H1 (cell line): Measurements from ENCODE around the gene EME2. TPM values are rescaled to one million over a fixed set of nuclear protein-coding genes. Genes with fewer than 3 reads are reported as not detected.

ENCODE experiments used
- CTCF ChIA-PET: fragments of 300-600 bp; sonication (Branson Sonifier 250); formaldehyde crosslinking; loops from one replicate; lab custom pipeline; 2021; ENCODE audit not compliant: partially characterized antibody; lab: Charles Lee
- POLR2A ChIA-PET: fragments of 300-600 bp; sonication (Branson Sonifier 250); formaldehyde crosslinking; loops from one replicate; lab custom pipeline; 2021; ENCODE audit warnings: inconsistent platforms; ENCODE audit not compliant: partially characterized antibody; lab: Charles Lee
- DNase-seq, 2 experiments: peaks; one replicate each; pipeline versions ENCODE4 v3.0.0 to v3.0.0-alpha.2; 2010 to 2022; ENCODE audit warnings: low spot score in 2 of 2, low read depth in 1 of 2, mixed read lengths in 1 of 2
- FAIRE-seq: peaks from 2 replicates; lab custom pipeline; 2011; peaks lifted over from hg19 to GRCh38; lab: Jason Lieb, UNC
- H2AFZ ChIP-seq: 2 replicates; pipeline ENCODE4 v1.8.1; 2012; ENCODE audit warnings: low read length, inconsistent platforms
- H2AK5ac ChIP-seq: 2 replicates; pipeline ENCODE4 v1.6.1; 2013; ENCODE audit warnings: low read depth, low read length
- H2BK120ac ChIP-seq: replicated peaks from 2 replicates; pipeline ENCODE3; 2013; ENCODE audit warnings: low read depth, low read length, inconsistent platforms
- H2BK12ac ChIP-seq: 2 replicates; pipeline ENCODE4 v1.6.1; 2013; ENCODE audit warnings: low read depth, low read length
- H2BK15ac ChIP-seq: 2 replicates; pipeline ENCODE4 v1.6.1; 2013; ENCODE audit warnings: low read length
- H2BK20ac ChIP-seq: 2 replicates; pipeline ENCODE4 v1.6.1; 2013; ENCODE audit warnings: low read length
- H2BK5ac ChIP-seq: 2 replicates; pipeline ENCODE4 v1.6.1; 2013; ENCODE audit warnings: low read depth, low read length
- H3K14ac ChIP-seq: 2 replicates; pipeline ENCODE4 v1.6.1; 2013; ENCODE audit warnings: inconsistent platforms; ENCODE audit not compliant: insufficient read length
- H3K18ac ChIP-seq: 2 replicates; pipeline ENCODE4 v1.6.1; 2013; ENCODE audit warnings: low read length; ENCODE audit errors: extremely low read depth
- H3K23ac ChIP-seq: 2 replicates; pipeline ENCODE4 v1.6.1; 2013; ENCODE audit warnings: inconsistent platforms; ENCODE audit not compliant: insufficient read length
- H3K23me2 ChIP-seq: 2 replicates; pipeline ENCODE4 v1.6.1; 2013; ENCODE audit warnings: low read depth, low read length
- H3K27ac ChIP-seq: 2 replicates; pipeline ENCODE4 v1.6.1; 2011; ENCODE audit warnings: low read depth, low read length, inconsistent platforms
- H3K27me3 ChIP-seq, 4 experiments: replicated peaks in 1 of 4; 1 replicate in 1 of 4; 2 replicates in 3 of 4; pipeline versions ENCODE4 v1.6.1 to v1.8.1; 2011 to 2013; ENCODE audit warnings: low read length in 3 of 4, mild to moderate bottlenecking in 3 of 4, inconsistent platforms in 2 of 4, mixed read lengths in 2 of 4, moderate library complexity in 1 of 4; ENCODE audit not compliant: control insufficient read depth in 3 of 4, insufficient read depth in 3 of 4; ENCODE audit errors: extremely low read depth in 1 of 4
- H3K36me3 ChIP-seq, 4 experiments: 2 replicates each; pipeline versions ENCODE4 v1.6.1 to v1.8.1; 2011 to 2013; ENCODE audit warnings: mild to moderate bottlenecking in 4 of 4, low read length in 3 of 4, moderate library complexity in 2 of 4, control low read depth in 1 of 4, inconsistent platforms in 1 of 4; ENCODE audit not compliant: insufficient read depth in 4 of 4, control insufficient read depth in 2 of 4
- H3K4ac ChIP-seq: replicated peaks from 2 replicates; pipeline ENCODE3; 2013; ENCODE audit warnings: low read length, low read depth, mixed read lengths, inconsistent platforms; ENCODE audit not compliant: insufficient read length
- H3K4me1 ChIP-seq, 4 experiments: replicated peaks in 1 of 4; 1 replicate in 1 of 4; 2 replicates in 3 of 4; pipeline versions ENCODE4 v1.6.1 to v1.8.1; 2011 to 2013; ENCODE audit warnings: low read length in 3 of 4, inconsistent platforms in 2 of 4, mixed read lengths in 1 of 4; ENCODE audit not compliant: insufficient read depth in 4 of 4, control insufficient read depth in 3 of 4
- H3K4me2 ChIP-seq, 2 experiments: 2 replicates each; pipeline versions ENCODE4 v1.6.1 to v1.8.1; 2011 to 2013; ENCODE audit warnings: low read depth in 2 of 2, low read length in 2 of 2, control low read depth in 1 of 2, inconsistent platforms in 1 of 2, mild to moderate bottlenecking in 1 of 2; ENCODE audit not compliant: insufficient read depth in 1 of 2
- H3K4me3 ChIP-seq, 4 experiments: fragments of 200-600, 300-600 bp in 1 of 4; sonication (generic), shearing (Covaris generic), sonication (Bioruptor Twin) in 1 of 4; 2 replicates each; pipeline versions ENCODE4 v1.5.1 to v1.8.1; 2011 to 2016; ENCODE audit warnings: low read length in 4 of 4, low read depth in 3 of 4, control low read depth in 2 of 4, inconsistent platforms in 2 of 4, mild to moderate bottlenecking in 2 of 4, mixed read lengths in 1 of 4, moderate library complexity in 1 of 4; ENCODE audit not compliant: insufficient read depth in 2 of 4; ENCODE audit errors: extremely low read depth in 1 of 4
- H3K56ac ChIP-seq: replicated peaks from 2 replicates; pipeline ENCODE3; 2013; ENCODE audit warnings: low read depth, mild to moderate bottlenecking, mixed read lengths, low read length, inconsistent platforms; ENCODE audit not compliant: insufficient read length
- H3K79me1 ChIP-seq: 2 replicates; pipeline ENCODE4 v1.6.1; 2013; ENCODE audit warnings: low read depth, low read length, control low read depth
- H3K79me2 ChIP-seq, 2 experiments: 2 replicates each; pipeline versions ENCODE4 v1.6.1 to v1.8.1; 2012 to 2013; ENCODE audit warnings: low read length in 2 of 2, mild to moderate bottlenecking in 2 of 2, inconsistent platforms in 1 of 2; ENCODE audit not compliant: insufficient read depth in 2 of 2, control insufficient read depth in 1 of 2
- H3K9ac ChIP-seq, 4 experiments: replicated peaks in 1 of 4; 1 replicate in 1 of 4; 2 replicates in 3 of 4; pipeline versions ENCODE4 v1.6.1 to v1.8.1; 2011 to 2013; ENCODE audit warnings: low read depth in 3 of 4, low read length in 3 of 4, control low read depth in 2 of 4, mild to moderate bottlenecking in 2 of 4, moderate library complexity in 2 of 4, inconsistent platforms in 1 of 4; ENCODE audit errors: extremely low read depth in 1 of 4
- H3K9me3 ChIP-seq, 2 experiments: 2 replicates each; pipeline versions ENCODE4 v1.6.1 to v1.8.1; 2012 to 2013; ENCODE audit warnings: mild to moderate bottlenecking in 2 of 2, moderate library complexity in 2 of 2, control low read depth in 1 of 2, inconsistent platforms in 1 of 2, low read depth in 1 of 2, low read length in 1 of 2, mixed read lengths in 1 of 2; ENCODE audit not compliant: insufficient read depth in 2 of 2
- H4K20me1 ChIP-seq, 2 experiments: replicated peaks in 1 of 2; 2 replicates each; pipeline versions ENCODE3 to v1.8.1; 2011 to 2013; ENCODE audit warnings: inconsistent platforms in 2 of 2, low read length in 2 of 2, mild to moderate bottlenecking in 1 of 2; ENCODE audit not compliant: insufficient read depth in 2 of 2, control insufficient read depth in 1 of 2
- H4K5ac ChIP-seq: 2 replicates; pipeline ENCODE4 v1.6.1; 2013; ENCODE audit warnings: low read length, low read depth, mixed read lengths, inconsistent platforms; ENCODE audit not compliant: insufficient read length
- H4K8ac ChIP-seq: 2 replicates; pipeline ENCODE4 v1.8.0; 2013; ENCODE audit warnings: mild to moderate bottlenecking, moderate library complexity, low read length, inconsistent platforms; ENCODE audit not compliant: insufficient read depth; ENCODE audit errors: extremely low read depth
- H4K91ac ChIP-seq: replicated peaks from 2 replicates; pipeline ENCODE3; 2013; ENCODE audit warnings: low read length, mixed read lengths, inconsistent platforms; ENCODE audit not compliant: insufficient read length
- EP300 ChIP-seq, 2 experiments: IDR thresholded peaks; 1 replicate in 1 of 2; 2 replicates in 1 of 2; pipeline ENCODE4 v1.6.1; 2011 to 2012; ENCODE audit warnings: low read depth in 2 of 2, low read length in 2 of 2, mild to moderate bottlenecking in 2 of 2, borderline replicate concordance in 1 of 2, inconsistent platforms in 1 of 2, moderate library complexity in 1 of 2
- POLR2A ChIP-seq, 2 experiments: IDR thresholded peaks; 1 replicate in 1 of 2; 2 replicates in 1 of 2; pipeline ENCODE4 v1.6.1; 2011; ENCODE audit warnings: low read depth in 2 of 2, low read length in 2 of 2, mild to moderate bottlenecking in 2 of 2; ENCODE audit errors: control extremely low read depth in 1 of 2
- WGBS, 2 experiments: shearing (Covaris generic) in 1 of 2; methylation state at CpG; one replicate each; pipeline versions ENCODE4 v1.1.6 to v1.1.7; 2013 to 2015; ENCODE audit warnings: low lambda C conversion rate in 2 of 2, mixed read lengths in 2 of 2, inconsistent platforms in 1 of 2, low coverage in 1 of 2, missing lambda C conversion rate in 1 of 2; ENCODE audit not compliant: insufficient replicate concordance in 2 of 2, insufficient coverage in 1 of 2, insufficient read length in 1 of 2; ENCODE audit errors: extremely low coverage in 1 of 2, missing lambda C conversion rate in 1 of 2; 5-methylcytosine and 5-hydroxymethylcytosine counted together
- polyA plus RNA-seq, 7 experiments: library from polyadenylated mRNA; depleted of rRNA in 3 of 7; stranded (reverse) in 5 of 7; unstranded in 2 of 7; fragments of >200 nt in 5 of 7; fragments of 200-250 nt in 2 of 7; gene quantifications; 1 replicate in 5 of 7; 2 replicates in 1 of 7; 4 replicates in 1 of 7; pipeline versions ENCODE4 v1.2.1 to v1.2.3, GENCODE V29; 2011 to 2013; ENCODE audit warnings: missing spikeins in 2 of 7, mixed read lengths in 2 of 7
- total RNA-seq: library from RNA; stranded (reverse); fragmentation: NEBNext Ultra II Directional; extraction: Animal tissue kit (Norgen Biotek cat#: 25700); gene quantifications from 2 replicates; pipeline ENCODE4 v1.2.1, GENCODE V29; 2021

Gene EME2
- total and polyA plus RNA-seq, 2 of the 8 experiments (the other 6 are each of a cell fraction or from before 2014, with no cell fraction given), result 13.1 to 19.7 TPM

GRCh38 chr16:1775006-1775845 is 2.6 kb downstream of the EME2 start:
- Histone ChIP-seq H3K23ac (no peak overlapping the region), H2BK20ac (no peak overlapping the region), H2BK120ac (no peak overlapping the region), H2BK12ac (no peak overlapping the region), H3K4ac (no peak overlapping the region), H3K23me2 (peaks cover 17% of the 10 kb centered on the region), H2AK5ac (no peak overlapping the region), H3K4me3 (no peak overlapping the region), H3K4me2 (no peak overlapping the region; a peak in 1 of 4 replicates), H2BK5ac (no peak overlapping the region), H3K79me2 (peaks cover 0 to 15% of the 10 kb centered on the region in 2 experiments; a peak in 1 of 4 replicates), H4K91ac (no peak overlapping the region), H3K9ac (no peak overlapping the region), H3K36me3 (peaks cover 0 to 23% (median 8%) of the 10 kb centered on the region in 4 experiments; a peak in 5 of 8 replicates), H4K20me1 (peaks cover 0 to 30% of the 10 kb centered on the region in 2 experiments), H3K18ac (no peak overlapping the region), H2BK15ac (no peak overlapping the region), H3K4me1 (peaks cover 0 to 8% (median 5%) of the 10 kb centered on the region in 4 experiments; a peak in 5 of 7 replicates), H3K79me1 (peaks cover 6% of the 10 kb centered on the region), H4K8ac (peak overlapping the region; percentile 46; the same call in 1 of the 2 replicates), H2AFZ (no peak overlapping the region), H3K56ac (no peak overlapping the region), H3K14ac (no peak overlapping the region), H3K27ac (no peak overlapping the region), H4K5ac (no peak overlapping the region), H3K9me3 (no peaks in the 10 kb centered on the region), H3K27me3 (no peaks in the 10 kb centered on the region)
- WGBS, 2 experiments, result 94% methylated on average over 20 of the region's 30 CpGs; no CpG with 5 or more reads in 1 of the 2 experiments
- DNase-seq, result no peak
- POLR2A ChIA-PET, result interaction anchor here (0.6 to 13.5 kb wide), 10 partner anchors 4 to 1355 kb away, joined by 3 to 246 read pairs (median 4); partner anchors contain the start of genes EME2, JPT2, MRPS34 and NME3
- CTCF ChIA-PET, result interaction anchor here (1.1 to 2.7 kb wide), 7 partner anchors 8 to 48 kb away, joined by 3 to 13 read pairs (median 5); partner anchors contain the start of genes IGFALS, NUBP2 and SPSB3
- TF ChIP-seq POLR2A (IDR thresholded peaks at IDR 0.05; ENCODE audit: control extremely low read depth in 1 of 2, low read depth in 2 of 2, low read length in 2 of 2) (peak in 1 of 2 experiments; percentile 17; a peak in 1 of 3 replicates), EP300 (IDR thresholded peaks at IDR 0.05; ENCODE audit: borderline replicate concordance in 1 of 2, low read depth in 2 of 2, low read length in 2 of 2) (no peak)
- no peak for FAIRE-seq
